HUES6 (cell line): ENCODE results near the gene IRF2BPL.

Experiments
- H3K27ac ChIP-seq: 2 replicates; pipeline ENCODE4 v1.7.0; 2013; ENCODE audit warnings: low read depth, mild to moderate bottlenecking, low read length, inconsistent platforms
- H3K27me3 ChIP-seq: 2 replicates; pipeline ENCODE4 v1.6.1; 2013; ENCODE audit warnings: low read length; ENCODE audit not compliant: control insufficient read depth, insufficient read depth
- H3K36me3 ChIP-seq: 2 replicates; pipeline ENCODE4 v1.6.1; 2013; ENCODE audit warnings: low read length; ENCODE audit not compliant: control insufficient read depth, insufficient read depth
- H3K4me1 ChIP-seq: 2 replicates; pipeline ENCODE4 v1.6.1; 2013; ENCODE audit warnings: low read length; ENCODE audit not compliant: control insufficient read depth, insufficient read depth
- H3K4me3 ChIP-seq: 2 replicates; pipeline ENCODE4 v1.5.1; 2013; ENCODE audit warnings: low read depth, low read length
- H3K9ac ChIP-seq: one replicate; pipeline ENCODE4 v1.6.1; 2013; ENCODE audit warnings: mild to moderate bottlenecking, low read length
- H3K9me3 ChIP-seq: 2 replicates; pipeline ENCODE4 v1.6.1; 2013; ENCODE audit warnings: low read depth, low read length; ENCODE audit not compliant: control insufficient read depth, insufficient read depth

IRF2BPL gene

DNA sequence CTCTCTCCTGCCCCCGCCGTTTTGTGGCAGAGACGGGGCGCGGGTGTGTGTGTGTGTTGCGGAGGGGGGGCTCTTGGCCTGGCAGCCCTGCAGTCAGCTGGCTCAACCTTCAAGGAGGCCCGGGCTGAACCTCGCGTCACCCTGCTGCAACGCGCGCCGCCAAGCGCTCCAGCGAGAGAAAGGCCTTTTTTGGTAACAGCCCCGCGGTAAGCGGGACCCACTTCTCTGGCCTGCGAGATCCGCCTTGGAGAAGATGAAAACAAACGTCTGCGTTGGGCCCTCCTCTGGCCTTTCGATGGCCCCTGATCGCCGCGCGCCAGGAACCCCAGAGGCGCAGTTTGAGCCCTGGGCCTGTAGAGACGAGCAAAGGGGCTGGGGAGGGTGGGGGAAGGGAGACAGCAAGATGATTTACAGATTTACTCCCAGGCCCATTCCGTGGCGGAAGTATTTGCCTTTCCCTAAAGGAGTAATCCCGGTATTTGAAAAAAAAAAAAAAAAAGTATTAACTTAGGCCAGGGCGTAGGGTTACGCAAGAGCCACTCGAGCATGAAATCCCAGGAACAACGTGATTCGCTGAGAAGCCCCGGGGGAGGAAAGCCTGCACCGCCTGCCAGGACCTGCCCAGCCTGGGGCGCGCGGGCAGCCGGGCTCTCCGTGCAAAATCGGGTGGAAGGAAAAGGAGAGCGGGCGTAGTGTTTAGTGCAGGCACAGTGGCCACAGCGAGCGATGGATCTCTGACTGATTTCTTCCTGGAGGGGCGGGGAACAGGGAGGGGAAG, 4.5 kb upstream of the IRF2BPL start:
- Histone ChIP-seq H3K27ac (peak overlapping the region; percentile 92), H3K4me1 (peaks cover 53% of the 10 kb centered on the region), H3K27me3 (no peaks in the 10 kb centered on the region), H3K9ac (peak overlapping the region; percentile 94), H3K4me3 (peak overlapping the region; percentile 57), H3K9me3 (no peaks in the 10 kb centered on the region), H3K36me3 (no peaks in the 10 kb centered on the region)

DNA sequence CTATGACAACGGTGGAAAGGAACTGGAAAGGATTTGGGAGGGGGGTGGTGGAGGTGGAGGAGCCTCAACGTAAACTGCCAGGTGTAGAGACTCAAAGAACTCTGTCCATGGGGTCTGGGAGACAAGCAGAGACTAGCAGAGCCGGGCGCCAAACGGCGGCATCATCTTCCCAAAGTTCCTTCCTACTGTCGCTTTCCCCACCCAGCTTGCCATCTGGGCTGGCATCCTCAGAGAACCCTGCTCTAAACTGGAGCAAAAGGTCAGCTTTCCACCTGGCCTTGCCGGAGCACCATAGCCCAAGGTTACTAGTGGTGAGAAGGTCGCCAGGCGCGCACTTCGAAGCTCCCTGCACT, 4.0 kb upstream of the IRF2BPL start:
- Histone ChIP-seq H3K27ac (peak overlapping the region; percentile 92), H3K4me1 (peaks cover 48% of the 10 kb centered on the region), H3K27me3 (no peaks in the 10 kb centered on the region), H3K9me3 (no peaks in the 10 kb centered on the region), H3K4me3 (peak overlapping the region; percentile 57), H3K9ac (peak overlapping the region; percentile 94), H3K36me3 (no peaks in the 10 kb centered on the region)

DNA sequence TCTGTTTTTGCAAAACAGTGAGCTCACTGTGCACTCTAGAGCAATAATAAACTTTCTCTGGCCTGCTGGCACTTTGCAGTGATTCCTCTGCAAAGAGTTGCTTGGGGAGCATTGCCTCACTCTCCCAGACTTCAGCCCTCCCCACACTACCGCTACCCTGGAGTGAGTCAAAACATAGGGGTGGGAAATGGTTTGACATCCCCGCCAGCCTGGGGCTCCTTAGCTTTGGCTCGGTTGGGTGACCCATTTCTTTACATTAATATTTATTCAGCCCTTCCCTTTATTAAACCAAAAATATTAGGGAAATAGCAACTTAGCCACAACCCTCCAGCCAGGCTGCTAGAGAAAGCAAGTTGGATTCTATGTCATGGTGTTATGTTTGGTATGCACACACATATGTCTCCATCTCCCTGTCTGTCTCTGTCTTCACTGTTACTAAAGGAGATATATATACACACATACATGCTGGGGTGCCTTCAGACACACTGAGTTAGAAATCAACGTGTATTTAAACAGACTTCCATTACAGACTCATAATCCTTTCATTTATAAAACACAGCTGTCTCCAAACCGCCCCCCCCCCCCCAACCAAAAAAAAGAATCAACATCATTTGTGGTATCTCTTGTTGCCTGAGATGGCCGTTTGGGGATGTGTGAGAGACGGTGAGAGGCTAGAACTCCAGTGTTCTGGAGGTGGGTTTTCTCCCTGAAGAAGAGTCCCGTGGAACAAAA, 3.4 kb upstream of the IRF2BPL start:
- peaks cover 42% of the 10 kb centered on the region for H3K4me1 ChIP-seq
- H3K4me3 ChIP-seq = peak overlapping the region; percentile 57; the same call in 1 of the 2 replicates
- H3K36me3 ChIP-seq = no peaks in the 10 kb centered on the region
- peak overlapping the region; percentile 92; the same call in 1 of the 2 replicates for H3K27ac ChIP-seq
- no peaks in the 10 kb centered on the region for H3K27me3 ChIP-seq
- peak overlapping the region; percentile 94 for H3K9ac ChIP-seq
- no peaks in the 10 kb centered on the region for H3K9me3 ChIP-seq

DNA sequence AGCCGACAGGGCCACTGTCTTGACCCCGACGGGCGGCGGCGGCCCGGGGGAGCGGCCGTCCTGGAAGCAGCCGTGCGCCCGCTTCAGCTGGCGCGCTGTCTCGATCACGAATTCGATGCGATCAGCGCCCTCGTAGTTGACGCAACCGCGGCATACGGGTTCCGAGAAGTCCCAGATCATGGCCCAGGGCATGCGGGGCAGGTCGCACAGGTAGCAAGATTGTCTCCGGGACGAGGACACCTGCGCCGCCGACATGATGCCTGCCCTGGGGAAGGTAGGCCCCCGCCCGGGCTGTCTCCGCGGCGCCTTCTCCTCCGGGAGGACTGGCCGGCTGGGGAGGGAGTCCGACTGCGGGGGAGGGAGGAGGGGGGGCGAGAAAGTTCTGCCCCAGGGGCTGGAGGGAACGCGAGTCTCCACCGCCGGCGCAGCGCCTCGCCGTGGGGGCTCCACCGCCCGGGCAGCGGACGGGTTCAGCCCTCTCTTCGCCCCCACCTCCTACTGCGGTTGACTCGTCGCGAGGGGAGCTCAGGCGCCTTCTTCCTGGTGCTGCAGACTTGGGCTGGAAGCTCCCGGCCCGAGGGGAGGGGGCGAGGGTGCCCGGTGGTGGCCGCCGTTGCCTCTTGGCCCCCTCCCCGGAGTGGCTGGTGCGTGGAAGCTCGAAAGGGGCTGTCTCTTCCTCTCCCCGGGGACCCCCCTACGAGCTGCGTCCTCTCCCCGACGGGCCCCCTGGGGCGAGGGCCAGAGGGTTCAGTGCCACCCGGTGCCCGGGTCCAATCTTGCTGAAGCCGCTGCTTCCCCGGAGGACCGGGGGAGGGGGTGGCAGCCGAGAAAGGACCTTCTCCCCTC, 747 bp downstream of the IRF2BPL start:
- H3K4me1 ChIP-seq = peaks cover 50% of the 10 kb centered on the region
- no peaks in the 10 kb centered on the region for H3K9me3 ChIP-seq
- H3K27ac ChIP-seq = peak overlapping the region; percentile 89
- peak overlapping the region; percentile 93 for H3K9ac ChIP-seq
- H3K4me3 ChIP-seq = peak overlapping the region; percentile 84
- H3K27me3 ChIP-seq = peaks cover 6% of the 10 kb centered on the region
- peaks cover 11% of the 10 kb centered on the region for H3K36me3 ChIP-seq

DNA sequence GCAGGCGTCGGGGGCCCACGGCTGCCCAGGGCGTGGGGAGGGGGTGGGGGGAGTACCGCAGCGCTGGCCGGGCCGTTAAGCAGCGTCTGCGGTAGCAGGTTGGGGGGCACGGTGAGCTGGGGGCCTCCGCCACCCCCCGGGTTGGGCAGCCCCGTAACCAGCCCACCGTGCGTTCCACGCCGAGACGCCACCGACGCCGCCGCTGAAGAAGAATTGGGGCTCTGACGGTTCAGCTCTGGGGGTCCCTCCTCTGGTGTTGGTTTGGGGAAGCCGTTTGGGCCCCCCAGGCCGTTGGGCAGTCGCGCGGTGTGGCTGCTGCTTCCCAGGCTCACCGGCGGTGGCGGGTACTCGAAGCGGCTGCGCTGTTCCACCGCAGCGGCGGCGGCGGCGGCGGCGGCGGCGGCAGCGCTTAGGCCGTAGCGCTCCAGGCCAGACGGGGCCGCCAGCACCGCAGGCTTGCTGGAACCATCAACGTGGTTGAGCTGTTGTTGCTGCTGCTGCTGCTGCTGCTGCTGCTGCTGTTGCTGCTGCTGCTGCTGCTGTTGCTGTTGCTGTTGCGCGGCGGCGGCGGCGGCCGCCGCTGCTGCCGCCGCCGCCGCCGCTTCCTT, 1.5 kb downstream of the IRF2BPL start:
- Histone ChIP-seq H3K27ac (no peak overlapping the region), H3K9ac (peak overlapping the region; percentile 91)

DNA sequence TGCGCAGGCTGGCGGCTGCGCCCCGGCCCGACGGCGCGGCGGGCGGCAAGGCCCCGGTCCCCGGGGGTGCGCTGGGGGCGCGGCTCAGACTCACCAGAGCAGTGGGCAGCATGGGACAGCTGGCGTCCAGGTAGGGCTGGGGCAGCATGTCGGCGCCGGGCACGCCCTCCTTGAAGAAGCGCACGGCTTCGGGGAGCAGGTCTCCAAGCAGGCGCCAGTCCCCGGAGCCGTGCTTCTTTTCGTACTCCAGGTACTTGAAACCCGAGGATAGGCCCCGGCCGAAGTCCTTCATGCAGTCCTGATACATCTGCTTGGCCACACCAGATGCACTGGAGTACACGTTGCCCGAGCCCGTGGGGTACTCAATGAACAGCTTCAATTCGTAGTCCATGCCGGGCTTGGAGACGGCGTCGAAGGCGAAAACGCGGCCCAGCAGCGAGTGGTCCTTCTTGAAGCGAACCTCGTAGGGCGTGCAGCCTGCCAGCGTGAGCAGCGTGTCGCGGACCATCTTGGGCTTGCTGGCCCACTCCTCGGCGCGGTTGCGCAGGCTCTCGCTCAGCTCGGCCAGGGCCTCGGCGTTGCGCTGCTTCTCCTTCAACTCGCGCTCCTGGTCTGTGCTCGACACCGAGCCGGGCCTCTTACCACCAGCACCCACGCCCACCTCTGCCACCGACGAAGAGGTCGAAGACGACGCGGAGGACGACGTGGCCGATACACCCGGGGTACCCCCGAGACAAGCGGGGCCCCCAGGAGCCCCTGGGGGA, 2.2 kb downstream of the IRF2BPL start:
- H3K27me3 ChIP-seq = peaks cover 6% of the 10 kb centered on the region
- H3K4me1 ChIP-seq = peaks cover 43% of the 10 kb centered on the region
- peak overlapping the region; percentile 84 for H3K4me3 ChIP-seq
- no peak overlapping the region for H3K27ac ChIP-seq
- peak overlapping the region; percentile 91 for H3K9ac ChIP-seq
- H3K9me3 ChIP-seq = no peaks in the 10 kb centered on the region
- H3K36me3 ChIP-seq = peaks cover 11% of the 10 kb centered on the region

More for the DNA sequence above, 1.5 kb downstream of the IRF2BPL start:
- peaks cover 6% of the 10 kb centered on the region for H3K27me3 ChIP-seq
- H3K4me3 ChIP-seq = peak overlapping the region; percentile 84
- no peaks in the 10 kb centered on the region for H3K9me3 ChIP-seq
- H3K36me3 ChIP-seq = peaks cover 11% of the 10 kb centered on the region
- H3K4me1 ChIP-seq = peaks cover 50% of the 10 kb centered on the region

DNA sequence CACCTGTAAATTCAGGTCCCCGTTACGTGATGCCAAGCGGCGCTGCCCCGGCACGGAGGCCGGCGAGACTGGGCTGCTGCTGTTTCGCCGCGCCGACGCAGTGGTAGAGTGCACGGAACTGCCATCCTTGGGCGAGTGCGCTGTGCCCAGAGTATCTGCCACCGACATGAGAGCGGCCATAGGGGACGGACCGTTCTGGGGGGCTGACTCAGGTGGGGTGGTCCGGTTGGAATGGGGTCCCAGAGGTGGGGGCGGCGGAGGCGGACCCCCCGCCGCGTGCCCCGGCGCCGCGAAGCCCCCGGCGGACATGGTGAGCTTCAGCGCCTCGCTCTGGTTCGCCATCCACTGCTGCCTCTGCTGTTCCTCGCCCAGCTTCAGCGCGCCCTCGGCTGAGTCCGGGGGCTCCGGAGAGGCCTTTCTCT, 2.8 kb downstream of the IRF2BPL start:
- H3K4me1 ChIP-seq = peaks cover 38% of the 10 kb centered on the region
- peak overlapping the region; percentile 15; the same call in 1 of the 2 replicates for H3K27ac ChIP-seq
- H3K9me3 ChIP-seq = no peaks in the 10 kb centered on the region
- peak overlapping the region; percentile 84 for H3K4me3 ChIP-seq
- peak overlapping the region; percentile 91 for H3K9ac ChIP-seq
- H3K27me3 ChIP-seq = peaks cover 6% of the 10 kb centered on the region
- peaks cover 11% of the 10 kb centered on the region for H3K36me3 ChIP-seq

DNA sequence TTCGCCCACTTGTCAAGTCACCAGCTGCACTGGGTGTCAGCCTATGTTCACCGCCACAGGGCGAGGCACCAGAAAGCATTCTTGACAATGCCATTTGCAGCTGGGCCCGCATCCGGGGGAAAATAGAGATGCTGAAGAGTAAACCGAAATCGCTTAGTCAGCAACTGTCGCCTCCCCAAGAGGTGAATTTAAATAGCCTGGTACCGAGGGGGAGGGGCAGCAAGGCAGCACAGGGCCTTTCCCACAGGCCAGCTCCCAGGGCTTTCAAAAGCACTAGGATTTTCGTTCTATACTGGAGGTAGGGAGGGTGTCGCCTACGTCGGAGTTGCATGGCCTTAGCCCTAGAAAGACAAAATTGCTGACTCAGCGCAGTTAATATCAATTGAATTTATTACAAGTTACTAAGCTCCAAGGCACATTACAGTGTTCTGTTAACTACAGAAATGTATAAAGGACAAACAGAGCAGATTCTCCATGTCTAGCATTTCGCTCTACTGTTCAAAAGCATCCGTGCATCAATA, 4.3 kb downstream of the IRF2BPL start:
- Histone ChIP-seq H3K4me1 (peaks cover 34% of the 10 kb centered on the region), H3K36me3 (peaks cover 11% of the 10 kb centered on the region), H3K9me3 (no peaks in the 10 kb centered on the region), H3K9ac (peak overlapping the region; percentile 25), H3K4me3 (peak overlapping the region; percentile 84), H3K27me3 (peaks cover 6% of the 10 kb centered on the region), H3K27ac (peak overlapping the region; percentile 7; the same call in 1 of the 2 replicates)

DNA sequence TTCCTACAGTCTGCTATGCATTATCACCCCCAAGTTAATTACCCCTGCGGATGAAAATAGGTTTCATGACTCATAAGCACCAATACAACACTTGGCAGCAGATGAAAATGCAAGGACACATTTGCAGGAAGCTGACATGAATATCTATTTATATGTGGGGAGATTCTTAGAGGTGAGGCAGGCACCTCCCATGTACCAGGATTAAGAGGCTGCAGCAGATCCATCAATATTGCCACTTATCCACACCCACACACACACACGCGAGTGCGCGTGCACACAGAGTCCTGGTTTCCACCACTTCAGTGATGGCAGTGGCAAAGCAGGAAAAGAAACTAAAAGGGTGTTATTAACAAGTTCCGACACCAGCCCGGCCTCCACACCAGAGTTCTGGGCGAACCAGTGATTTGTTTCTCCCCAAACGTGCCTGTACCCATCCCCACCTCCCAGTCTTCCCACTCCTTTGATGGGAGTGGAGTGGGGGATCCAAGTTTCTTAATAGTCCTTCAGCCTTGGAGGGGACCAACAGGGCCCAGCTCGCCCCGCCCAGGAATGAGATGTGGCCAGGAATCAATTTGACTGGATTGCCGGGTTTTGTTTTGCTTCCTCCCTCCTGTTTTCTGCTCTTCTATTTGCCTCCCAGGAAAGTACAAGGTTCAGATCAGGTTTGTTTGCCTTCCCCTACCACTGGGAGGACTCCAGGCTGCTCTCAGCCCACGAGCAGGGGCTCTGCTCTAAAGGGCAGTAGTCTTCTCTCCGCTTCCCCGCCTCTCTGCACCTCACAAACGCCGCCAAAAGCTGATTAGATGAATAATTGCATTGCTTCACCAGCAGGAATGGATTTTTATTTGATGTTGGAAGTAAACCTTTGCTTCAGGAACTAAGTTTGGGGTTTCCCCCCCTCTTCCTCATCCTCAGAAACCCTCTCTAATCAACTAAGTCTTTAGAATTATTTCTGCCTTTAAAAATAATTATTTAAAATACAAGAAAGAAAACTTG, 5.2 kb downstream of the IRF2BPL start:
- Histone ChIP-seq H3K9me3 (no peaks in the 10 kb centered on the region), H3K9ac (no peak overlapping the region), H3K27me3 (peaks cover 6% of the 10 kb centered on the region), H3K4me3 (0 out of 2 replicates have a peak overlapping the region, but pooled peaks have one; percentile 13), H3K27ac (0 out of 2 replicates have a peak overlapping the region, but pooled peaks have one; percentile 7), H3K36me3 (peaks cover 11% of the 10 kb centered on the region), H3K4me1 (peaks cover 34% of the 10 kb centered on the region)
